Measurements from ENCODE around the gene CCDC146.
"Not testable (repeated sequence)": the region's sequence is repeated elsewhere in the genome, so short reads cannot be mapped to it uniquely, and the experiment has no call there.

The CCDC146 gene

GRCh38 chr7:77244222-77244934 is 122.0 kb downstream of the CCDC146 start:
- DNase-seq (ENCODE audit: low read depth in 2 of 2) = no peak

- no peak for DNase-seq (ENCODE audit: low read depth in 2 of 2)
Measured at GRCh38 chr7:77245015-77245755, 122.8 kb downstream of the CCDC146 start.

- DNase-seq (ENCODE audit: low read depth in 2 of 2) = no peak
Measured at GRCh38 chr7:77246026-77246640, 123.7 kb downstream of the CCDC146 start.

- DNase-seq (ENCODE audit: low read depth in 2 of 2) = peak; percentile 84 to 88
Measured at GRCh38 chr7:77247206-77247850, 124.9 kb downstream of the CCDC146 start.

- no peak for DNase-seq (ENCODE audit: low read depth in 2 of 2)
Measured at GRCh38 chr7:77248154-77248553, 125.7 kb downstream of the CCDC146 start.

- no peak for DNase-seq (ENCODE audit: low read depth in 2 of 2)
Measured at GRCh38 chr7:77252506-77252905, 130.1 kb downstream of the CCDC146 start.

GRCh38 chr7:77253151-77253550 is 130.7 kb downstream of the CCDC146 start:
- no peak for DNase-seq (ENCODE audit: low read depth in 2 of 2)

GRCh38 chr7:77254429-77254828 is 132.0 kb downstream of the CCDC146 start:
- DNase-seq (ENCODE audit: low read depth in 2 of 2) = no peak

GRCh38 chr7:77254915-77255314 is 132.5 kb downstream of the CCDC146 start:
- no peak for DNase-seq (ENCODE audit: low read depth in 2 of 2)

- no peak for DNase-seq (ENCODE audit: low read depth in 2 of 2)
Measured at GRCh38 chr7:77258014-77258413, 135.6 kb downstream of the CCDC146 start.

- DNase-seq (ENCODE audit: low read depth in 2 of 2) = no peak
Measured at GRCh38 chr7:77258593-77258992, 136.2 kb downstream of the CCDC146 start.

GRCh38 chr7:77262316-77262715 is 139.9 kb downstream of the CCDC146 start:
- no peak for DNase-seq (ENCODE audit: low read depth in 2 of 2)

- no peak for DNase-seq (ENCODE audit: low read depth in 2 of 2)
Measured at GRCh38 chr7:77265666-77266065, 143.3 kb downstream of the CCDC146 start.

GRCh38 chr7:77266291-77266794 is 143.9 kb downstream of the CCDC146 start:
- DNase-seq (ENCODE audit: low read depth in 2 of 2) = no peak

GRCh38 chr7:77269360-77270093 is 147.1 kb downstream of the CCDC146 start:
- no peak for DNase-seq (ENCODE audit: low read depth in 2 of 2)

- no peak for DNase-seq (ENCODE audit: low read depth in 2 of 2)
Measured at GRCh38 chr7:77270094-77270480, 147.7 kb downstream of the CCDC146 start.

GRCh38 chr7:77271766-77272165 is 149.4 kb downstream of the CCDC146 start:
- no peak for DNase-seq (ENCODE audit: low read depth in 2 of 2)

GRCh38 chr7:77275663-77276062 is 153.2 kb downstream of the CCDC146 start:
- DNase-seq (ENCODE audit: low read depth in 2 of 2) = not testable (repeated sequence)

GRCh38 chr7:77276120-77276519 is 153.7 kb downstream of the CCDC146 start:
- DNase-seq (ENCODE audit: low read depth in 2 of 2) = no peak

- DNase-seq (ENCODE audit: low read depth in 2 of 2) = no peak
Measured at GRCh38 chr7:77281780-77282478, 159.5 kb downstream of the CCDC146 start.

GRCh38 chr7:77282897-77283296 is 160.5 kb downstream of the CCDC146 start:
- DNase-seq (ENCODE audit: low read depth in 2 of 2) = no peak
